Measurements from ENCODE around the gene LPP. TPM values are rescaled to one million over a fixed set of nuclear protein-coding genes. Genes with fewer than 3 reads are reported as not detected.
A peak's percentile ranks its signal among the peaks of the same experiment; 100 is the strongest.

The LPP gene
- polyA plus RNA-seq, 3 donors from 2014 or later = 6.5 to 33.5 (median 11.3) TPM

DNA sequence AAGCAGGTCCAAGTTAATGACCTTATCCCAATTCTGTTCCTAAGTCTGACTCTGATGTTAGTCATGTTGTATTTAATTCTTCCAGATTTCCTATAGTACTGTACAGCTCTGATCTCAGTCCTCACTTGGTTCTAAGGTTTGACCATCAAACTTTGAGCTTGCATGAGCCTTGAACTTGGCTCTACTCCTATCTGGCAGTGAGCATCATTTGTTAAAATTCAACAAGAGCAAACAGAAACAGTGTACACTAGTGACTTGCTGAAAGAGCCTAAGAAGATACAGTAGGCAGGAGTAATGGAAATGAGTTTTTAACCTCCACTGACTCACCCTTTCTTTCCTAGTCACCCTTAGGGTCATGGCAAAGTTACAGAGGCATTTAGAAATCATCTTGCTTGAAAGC is 566.7 kb downstream of the LPP start:
- no peak for DNase-seq
- Mint-ChIP-seq H3K27me3 (ENCODE audit: low read depth in 3 of 3) (peaks cover 0 to 2% (median 0%) of the 10 kb centered on the region in 3 donors), H3K9me3 (no peaks in the 10 kb centered on the region), H3K36me3 (no peaks in the 10 kb centered on the region), H3K27ac (no peak overlapping the region), H3K4me1 (peaks cover 0 to 10% of the 10 kb centered on the region in 2 donors), H3K4me3 (no peak overlapping the region)

GRCh38 chr3:188721312-188721711 is 567.4 kb downstream of the LPP start:
- Mint-ChIP-seq H3K4me1 (peaks cover 0 to 10% of the 10 kb centered on the region in 2 donors), H3K9me3 (no peaks in the 10 kb centered on the region), H3K4me3 (no peak overlapping the region), H3K36me3 (no peaks in the 10 kb centered on the region), H3K27ac (no peak overlapping the region), H3K27me3 (ENCODE audit: low read depth in 3 of 3) (peaks cover 0 to 3% (median 0%) of the 10 kb centered on the region in 3 donors)
- no peak for DNase-seq

GRCh38 chr3:188721990-188722389 is 568.0 kb downstream of the LPP start:
- no peak for DNase-seq
- Mint-ChIP-seq H3K27me3 (ENCODE audit: low read depth in 3 of 3) (peaks cover 0 to 3% (median 0%) of the 10 kb centered on the region in 3 donors), H3K36me3 (no peaks in the 10 kb centered on the region), H3K9me3 (no peaks in the 10 kb centered on the region), H3K4me1 (peaks cover 0 to 10% of the 10 kb centered on the region in 2 donors), H3K27ac (no peak overlapping the region), H3K4me3 (no peak overlapping the region)

- H3K4me1 Mint-ChIP-seq = peaks cover 0 to 10% of the 10 kb centered on the region in 2 donors
- peaks cover 0 to 3% (median 0%) of the 10 kb centered on the region in 3 donors for H3K27me3 Mint-ChIP-seq (ENCODE audit: low read depth in 3 of 3)
- H3K4me3 Mint-ChIP-seq = no peak overlapping the region
- no peak overlapping the region for H3K27ac Mint-ChIP-seq
- no peak for DNase-seq
- H3K9me3 Mint-ChIP-seq = no peaks in the 10 kb centered on the region
- H3K36me3 Mint-ChIP-seq = no peaks in the 10 kb centered on the region
Observed at GRCh38 chr3:188722963-188723362, 569.0 kb downstream of the LPP start.

- Mint-ChIP-seq H3K4me1 (peaks cover 16 to 30% of the 10 kb centered on the region in 2 donors), H3K27me3 (ENCODE audit: low read depth in 3 of 3) (peaks cover 0 to 1% (median 0%) of the 10 kb centered on the region in 3 donors), H3K27ac (no peak overlapping the region), H3K9me3 (no peaks in the 10 kb centered on the region), H3K36me3 (peaks cover 0 to 5% (median 3%) of the 10 kb centered on the region in 3 donors), H3K4me3 (no peak overlapping the region)
- DNase-seq = no peak
Observed at GRCh38 chr3:188727052-188727451, 573.1 kb downstream of the LPP start.

- peaks cover 0 to 5% (median 4%) of the 10 kb centered on the region in 3 donors for H3K36me3 Mint-ChIP-seq
- H3K4me3 Mint-ChIP-seq = no peak overlapping the region
- H3K9me3 Mint-ChIP-seq = no peaks in the 10 kb centered on the region
- peak overlapping the region in 2 of 6 donors; percentile 7 to 20 for H3K27ac Mint-ChIP-seq
- H3K27me3 Mint-ChIP-seq (ENCODE audit: low read depth in 3 of 3) = peaks cover 0 to 1% (median 1%) of the 10 kb centered on the region in 3 donors
- DNase-seq = no peak
- peaks cover 16 to 24% of the 10 kb centered on the region in 2 donors for H3K4me1 Mint-ChIP-seq
Observed at GRCh38 chr3:188728371-188728896, 574.5 kb downstream of the LPP start.

DNA sequence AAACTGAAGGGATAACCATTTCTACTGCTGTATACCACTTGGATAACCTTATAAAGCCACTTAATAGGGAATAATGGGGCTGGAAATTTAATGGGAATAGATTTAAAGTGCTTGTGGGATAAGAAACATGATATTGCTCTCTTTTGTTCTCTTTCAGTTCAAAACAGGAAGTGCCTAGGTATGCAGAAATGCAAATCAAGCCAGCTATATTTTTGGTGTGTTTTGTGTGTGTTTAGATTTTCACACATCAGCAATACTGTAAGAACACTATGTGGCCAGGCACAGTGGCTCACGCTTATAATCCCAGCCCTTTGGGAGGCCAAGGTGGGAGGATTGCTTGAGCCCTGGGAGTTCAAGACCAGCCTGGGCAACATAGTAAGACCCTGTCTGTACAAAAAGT is 575.5 kb downstream of the LPP start:
- Mint-ChIP-seq H3K27me3 (ENCODE audit: low read depth in 3 of 3) (peaks cover 0 to 3% (median 1%) of the 10 kb centered on the region in 3 donors), H3K4me3 (no peak overlapping the region), H3K4me1 (peaks cover 16 to 24% of the 10 kb centered on the region in 2 donors), H3K27ac (peak overlapping the region in 4 of 6 donors; percentile 10 to 44 (median 24)), H3K36me3 (peaks cover 0 to 5% (median 4%) of the 10 kb centered on the region in 3 donors), H3K9me3 (no peaks in the 10 kb centered on the region)
- no peak for DNase-seq

GRCh38 chr3:188734395-188734794 is 580.4 kb downstream of the LPP start:
- H3K27me3 Mint-ChIP-seq (ENCODE audit: low read depth in 3 of 3) = peaks cover 1 to 3% (median 2%) of the 10 kb centered on the region in 3 donors
- no peak for DNase-seq

DNA sequence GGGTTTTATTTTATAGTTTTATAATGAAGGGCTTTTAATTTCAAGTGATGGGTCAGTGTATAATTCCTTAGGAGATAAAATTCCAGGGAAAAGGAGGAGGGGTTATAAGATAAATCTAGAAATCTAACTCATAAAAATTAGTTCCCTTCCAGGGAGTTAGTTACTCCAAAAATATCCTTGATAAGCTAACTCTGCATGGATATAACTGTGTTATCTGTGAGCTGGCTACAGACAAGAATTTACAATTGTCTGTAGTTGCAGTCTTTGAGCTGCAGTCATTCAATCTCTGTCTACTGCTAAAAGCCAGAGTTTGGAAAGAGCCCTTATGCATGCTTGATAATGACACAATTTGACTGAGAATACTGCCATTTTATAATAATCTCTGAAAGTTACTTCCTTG is 585.6 kb downstream of the LPP start:
- H3K36me3 Mint-ChIP-seq = no peaks in the 10 kb centered on the region
- no peak overlapping the region for H3K4me3 Mint-ChIP-seq
- H3K27me3 Mint-ChIP-seq (ENCODE audit: low read depth in 3 of 3) = peaks cover 0 to 2% (median 1%) of the 10 kb centered on the region in 3 donors
- no peaks in the 10 kb centered on the region for H3K9me3 Mint-ChIP-seq
- DNase-seq = no peak
- no peak overlapping the region for H3K27ac Mint-ChIP-seq
- H3K4me1 Mint-ChIP-seq = no peaks in the 10 kb centered on the region

More at GRCh38 chr3:188734395-188734794, 580.4 kb downstream of the LPP start:
- Mint-ChIP-seq H3K27ac (no peak overlapping the region), H3K4me1 (peaks cover 9 to 15% of the 10 kb centered on the region in 2 donors), H3K4me3 (no peak overlapping the region), H3K36me3 (peaks cover 0 to 5% (median 4%) of the 10 kb centered on the region in 3 donors), H3K9me3 (no peaks in the 10 kb centered on the region)

DNA sequence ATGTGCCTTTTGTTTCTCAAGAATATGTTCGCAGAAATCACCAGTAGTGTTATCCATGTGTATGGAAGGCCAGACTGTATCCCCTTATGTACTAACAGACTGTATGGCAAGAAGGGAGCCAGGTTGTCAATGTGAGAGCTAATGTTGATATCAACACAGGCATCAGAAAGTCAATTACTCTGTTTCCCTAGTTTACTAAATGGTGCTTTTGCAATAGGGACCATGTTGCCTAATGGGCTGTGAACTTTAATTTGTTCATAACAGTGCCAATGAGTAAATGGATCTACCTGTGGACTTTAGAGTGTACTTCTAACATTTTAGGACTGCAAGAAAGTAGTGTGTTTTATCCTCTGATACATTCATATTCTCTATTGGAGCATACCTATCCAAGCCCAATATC is 586.1 kb downstream of the LPP start:
- Mint-ChIP-seq H3K27ac (no peak overlapping the region), H3K36me3 (no peaks in the 10 kb centered on the region), H3K4me1 (no peaks in the 10 kb centered on the region), H3K9me3 (no peaks in the 10 kb centered on the region), H3K4me3 (no peak overlapping the region), H3K27me3 (ENCODE audit: low read depth in 3 of 3) (peaks cover 0 to 2% (median 1%) of the 10 kb centered on the region in 3 donors)
- DNase-seq = no peak

GRCh38 chr3:188742755-188743550 is 589.0 kb downstream of the LPP start:
- Mint-ChIP-seq H3K27me3 (ENCODE audit: low read depth in 3 of 3) (peaks cover 0 to 1% (median 0%) of the 10 kb centered on the region in 3 donors), H3K36me3 (no peaks in the 10 kb centered on the region), H3K9me3 (no peaks in the 10 kb centered on the region), H3K27ac (no peak overlapping the region), H3K4me3 (no peak overlapping the region), H3K4me1 (no peaks in the 10 kb centered on the region)
- DNase-seq = no peak

- no peak overlapping the region for H3K27ac Mint-ChIP-seq
- H3K27me3 Mint-ChIP-seq (ENCODE audit: low read depth in 3 of 3) = no peaks in the 10 kb centered on the region
- H3K4me3 Mint-ChIP-seq = no peak overlapping the region
- no peaks in the 10 kb centered on the region for H3K4me1 Mint-ChIP-seq
- no peaks in the 10 kb centered on the region for H3K9me3 Mint-ChIP-seq
- H3K36me3 Mint-ChIP-seq = no peaks in the 10 kb centered on the region
- DNase-seq = no peak
Observed at GRCh38 chr3:188744166-188744565, 590.2 kb downstream of the LPP start.

- no peaks in the 10 kb centered on the region for H3K27me3 Mint-ChIP-seq (ENCODE audit: low read depth in 3 of 3)
- H3K27ac Mint-ChIP-seq = peak overlapping the region in 1 of 6 donors; percentile 61
- H3K4me3 Mint-ChIP-seq = no peak overlapping the region
- no peak for DNase-seq
- H3K9me3 Mint-ChIP-seq = no peaks in the 10 kb centered on the region
- H3K4me1 Mint-ChIP-seq = no peaks in the 10 kb centered on the region
- H3K36me3 Mint-ChIP-seq = no peaks in the 10 kb centered on the region
Observed at GRCh38 chr3:188745031-188745430, 591.1 kb downstream of the LPP start.

- Mint-ChIP-seq H3K4me1 (no peaks in the 10 kb centered on the region), H3K27ac (peak overlapping the region in 1 of 6 donors; percentile 28), H3K9me3 (no peaks in the 10 kb centered on the region), H3K27me3 (ENCODE audit: low read depth in 3 of 3) (no peaks in the 10 kb centered on the region), H3K4me3 (no peak overlapping the region), H3K36me3 (no peaks in the 10 kb centered on the region)
- DNase-seq = no peak
Observed at GRCh38 chr3:188746291-188746783, 592.4 kb downstream of the LPP start.
